ENCODE measurements around the gene SUB1.
"Not testable (repeated sequence)": the region's sequence is repeated elsewhere in the genome, so short reads cannot be mapped to it uniquely, and the experiment has no call there.

The SUB1 gene

GRCh38 chr5:32572778-32573480 is 12.4 kb upstream of the SUB1 start:
- H3K27ac ChIP-seq = no peak overlapping the region
- TF ChIP-seq ZFX (IDR thresholded peaks at IDR 0.05; ENCODE audit: borderline replicate concordance) (no peak), CTCF (IDR thresholded peaks at IDR 0.05) (no peak)

- H3K27ac ChIP-seq = not testable (repeated sequence)
Measured at GRCh38 chr5:32573481-32573854, 11.9 kb upstream of the SUB1 start.

- no peak for TF ChIP-seq CTCF (IDR thresholded peaks at IDR 0.05)
- TF ChIP-seq ZFX (IDR thresholded peaks at IDR 0.05; ENCODE audit: borderline replicate concordance) = no peak
- no peak overlapping the region for H3K27ac ChIP-seq
Measured at GRCh38 chr5:32574540-32575175, 10.7 kb upstream of the SUB1 start.

GRCh38 chr5:32578363-32578762 is 7.0 kb upstream of the SUB1 start:
- H3K27ac ChIP-seq = no peak overlapping the region
- TF ChIP-seq CTCF (IDR thresholded peaks at IDR 0.05) = no peak
- no peak for TF ChIP-seq ZFX (IDR thresholded peaks at IDR 0.05; ENCODE audit: borderline replicate concordance)

GRCh38 chr5:32578764-32579163 is 6.6 kb upstream of the SUB1 start:
- TF ChIP-seq ZFX (IDR thresholded peaks at IDR 0.05; ENCODE audit: borderline replicate concordance) = no peak
- TF ChIP-seq CTCF (IDR thresholded peaks at IDR 0.05) = no peak
- no peak overlapping the region for H3K27ac ChIP-seq

- H3K27ac ChIP-seq = no peak overlapping the region
Measured at GRCh38 chr5:32581010-32581785, 4.2 kb upstream of the SUB1 start.

More at GRCh38 chr5:32581010-32581785, 4.2 kb upstream of the SUB1 start:
- TF ChIP-seq ZFX (IDR thresholded peaks at IDR 0.05; ENCODE audit: borderline replicate concordance) = no peak
- no peak for TF ChIP-seq CTCF (IDR thresholded peaks at IDR 0.05)

All from 22Rv1 (cell line).